Fibroblast of lung (primary cell): Measurements from ENCODE around the gene CREM.

ENCODE experiments used
- CTCF ChIP-seq, 2 donors: IDR thresholded peaks in 1 of 2; conservative IDR thresholded peaks in 1 of 2; 1 replicate in 1 of 2; 2 replicates in 1 of 2; pipeline ENCODE4 v1.5.1; 2011 to 2012; ENCODE audit warnings: low read length in 2 of 2, control low read depth in 1 of 2, inconsistent platforms in 1 of 2, low read depth in 1 of 2, mild to moderate bottlenecking in 1 of 2
- EZH2 ChIP-seq: IDR thresholded peaks from 2 replicates; pipeline ENCODE4 v1.5.1; 2012; ENCODE audit warnings: low read length, control low read depth, mild to moderate bottlenecking; ENCODE audit errors: missing control alignments

GRCh38 chr10:35182631-35183510, 56.2 kb downstream of the CREM start:
- TF ChIP-seq CTCF (conservative IDR thresholded peaks at IDR 0.05 in 1 of 2, IDR thresholded peaks at IDR 0.05 in 1 of 2; ENCODE audit: low read depth in 1 of 2, low read length in 2 of 2): no peak
- no peak for TF ChIP-seq EZH2
